Activated naive CD8-positive, alpha-beta T cell (primary cell): ENCODE data around the gene NAGK.

Source experiments
- H3K27ac Mint-ChIP-seq: one replicate; pipeline ENCODE4 v1.8.0; 2021; ENCODE audit warnings: mixed read lengths
- H3K27me3 Mint-ChIP-seq: one replicate; pipeline ENCODE4 v1.8.0; 2021; ENCODE audit warnings: mixed read lengths
- H3K36me3 Mint-ChIP-seq: one replicate; pipeline ENCODE4 v1.8.0; 2021; ENCODE audit warnings: mixed read lengths
- H3K4me1 Mint-ChIP-seq: one replicate; pipeline ENCODE4 v1.8.0; 2021; ENCODE audit warnings: low read depth, mixed read lengths
- H3K4me3 Mint-ChIP-seq: one replicate; pipeline ENCODE4 v1.8.0; 2021; ENCODE audit warnings: mild to moderate bottlenecking, mixed read lengths
- H3K9me3 Mint-ChIP-seq: one replicate; pipeline ENCODE4 v1.8.0; 2021; ENCODE audit warnings: low read depth, mixed read lengths

Gene NAGK

GRCh38 chr2:71121479-71121878, 53.0 kb downstream of the NAGK start:
- no peak overlapping the region for H3K27ac Mint-ChIP-seq
- peaks cover 12% of the 10 kb centered on the region for H3K36me3 Mint-ChIP-seq
- H3K4me1 Mint-ChIP-seq, result peaks cover 3% of the 10 kb centered on the region
- H3K27me3 Mint-ChIP-seq, result no peaks in the 10 kb centered on the region
- H3K4me3 Mint-ChIP-seq, result no peak overlapping the region
- H3K9me3 Mint-ChIP-seq, result no peaks in the 10 kb centered on the region

- Mint-ChIP-seq H3K27me3 (no peaks in the 10 kb centered on the region), H3K9me3 (no peaks in the 10 kb centered on the region), H3K27ac (no peak overlapping the region), H3K4me1 (peaks cover 8% of the 10 kb centered on the region), H3K36me3 (peaks cover 12% of the 10 kb centered on the region), H3K4me3 (no peak overlapping the region)
Observed at GRCh38 chr2:71122387-71123298, 54.2 kb downstream of the NAGK start.

GRCh38 chr2:71125506-71126294, 57.3 kb downstream of the NAGK start:
- Mint-ChIP-seq H3K27ac (no peak overlapping the region), H3K27me3 (no peaks in the 10 kb centered on the region), H3K36me3 (peaks cover 7% of the 10 kb centered on the region), H3K9me3 (no peaks in the 10 kb centered on the region), H3K4me1 (peaks cover 25% of the 10 kb centered on the region), H3K4me3 (no peak overlapping the region)

GRCh38 chr2:71126957-71127356, 58.5 kb downstream of the NAGK start:
- H3K27ac Mint-ChIP-seq, result no peak overlapping the region
- no peaks in the 10 kb centered on the region for H3K27me3 Mint-ChIP-seq
- H3K9me3 Mint-ChIP-seq, result no peaks in the 10 kb centered on the region
- H3K4me1 Mint-ChIP-seq, result peaks cover 25% of the 10 kb centered on the region
- peaks cover 5% of the 10 kb centered on the region for H3K36me3 Mint-ChIP-seq
- no peak overlapping the region for H3K4me3 Mint-ChIP-seq
